GM18498 (cell line): ENCODE results near the gene MMS22L.

Experiments used
- ATAC-seq: cut with Tn5 transposase; IDR thresholded peaks from one replicate; pipeline ENCODE4 v1.9.1; 2021; ENCODE audit warnings: mild to moderate bottlenecking, moderate library complexity; ENCODE audit not compliant: unreplicated experiment

Gene MMS22L

GRCh38 chr6:97150932-97151331 is 132.1 kb downstream of the MMS22L start:
- ATAC-seq: no peak

DNA sequence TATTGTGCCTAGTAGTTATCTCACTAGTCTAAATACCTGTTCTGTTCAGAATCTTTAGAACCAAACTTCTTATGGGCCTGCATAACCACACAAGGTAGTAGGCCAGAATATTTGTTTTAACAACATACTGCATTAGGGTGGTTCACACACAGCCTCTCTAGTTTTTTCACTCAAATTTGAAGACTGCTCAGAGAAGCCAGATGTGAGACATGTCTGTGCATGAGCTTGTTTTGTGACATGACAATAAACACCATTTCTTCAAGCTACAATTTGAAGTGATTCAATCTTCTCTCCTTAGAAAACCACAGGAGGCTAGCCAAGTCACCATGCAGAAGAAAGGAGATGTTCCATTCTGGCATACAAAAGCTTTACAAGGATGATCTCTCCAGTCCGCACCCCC is 135.6 kb downstream of the MMS22L start:
- ATAC-seq: no peak

DNA sequence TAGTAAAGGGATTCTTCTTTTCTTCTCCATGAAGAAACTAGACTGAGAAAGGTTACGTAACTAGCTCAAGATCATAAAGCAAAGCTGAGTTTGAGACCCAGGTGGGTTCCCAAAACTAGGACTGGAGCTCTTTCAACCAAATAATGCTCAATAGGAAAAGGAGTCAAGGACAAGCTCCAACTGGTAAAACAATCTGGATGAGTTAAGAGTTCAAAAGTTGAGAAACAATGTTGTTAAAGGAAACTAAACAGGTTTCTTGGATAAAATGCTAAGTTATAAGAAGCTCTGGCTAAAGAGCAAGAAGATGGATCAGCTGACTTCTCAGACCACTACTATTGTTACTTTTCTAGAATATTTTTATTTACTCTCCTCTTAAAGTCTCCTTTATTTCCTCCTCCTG is 137.3 kb downstream of the MMS22L start:
- ATAC-seq: no peak

DNA sequence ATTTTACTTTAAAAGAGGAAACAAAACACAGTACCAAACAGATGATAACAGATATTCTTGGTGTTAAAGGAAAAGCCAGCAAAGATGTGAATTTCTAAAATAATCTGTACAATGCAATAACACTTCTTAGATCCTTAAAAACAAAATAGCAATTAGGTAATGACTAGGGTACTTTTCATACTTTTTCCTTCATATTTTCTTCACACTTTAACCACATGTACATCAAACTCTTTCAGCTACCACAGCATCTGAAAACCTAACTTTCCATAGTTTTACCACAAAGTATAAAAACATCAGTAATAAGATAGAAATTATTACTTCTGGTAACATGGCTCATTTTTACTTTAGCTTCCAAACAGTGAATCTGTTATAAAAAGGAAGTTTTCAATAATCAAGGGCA is 141.3 kb downstream of the MMS22L start:
- no peak for ATAC-seq

GRCh38 chr6:97138581-97138980 is 144.4 kb downstream of the MMS22L start:
- ATAC-seq: no peak

DNA sequence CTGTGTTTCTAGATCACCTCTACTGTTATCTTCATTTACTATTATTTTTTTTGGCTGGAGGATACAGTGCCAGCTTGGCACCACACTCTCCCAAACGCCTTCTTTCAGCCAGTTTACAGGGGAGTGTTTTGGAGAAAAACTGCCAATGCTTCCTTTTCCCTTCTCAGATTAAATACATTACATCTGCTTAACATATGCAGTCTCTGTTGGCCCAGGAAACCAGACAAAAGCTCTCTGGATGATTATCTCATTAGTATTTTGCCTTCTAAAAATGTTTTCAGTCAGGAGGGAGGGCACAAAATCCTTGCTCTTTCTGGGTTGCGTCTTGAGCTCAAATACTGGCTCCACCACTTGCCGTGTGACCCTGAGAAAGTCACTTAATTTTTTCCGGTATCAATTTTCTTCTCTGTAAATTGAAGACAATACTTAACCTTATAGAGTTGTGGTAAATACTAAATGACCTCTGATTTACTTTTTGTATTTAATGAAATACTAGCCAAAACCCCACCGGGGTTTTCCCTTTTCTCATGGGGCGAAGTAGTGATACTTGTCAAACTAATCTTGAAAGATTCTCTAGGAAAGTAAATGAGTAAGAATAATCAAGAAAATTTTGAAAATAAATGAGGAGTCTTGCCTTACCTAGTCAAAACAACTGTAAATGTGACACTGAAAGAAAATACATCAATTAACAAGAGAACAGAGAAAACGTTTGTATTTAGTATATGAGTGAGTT is 146.2 kb downstream of the MMS22L start:
- no peak for ATAC-seq

DNA sequence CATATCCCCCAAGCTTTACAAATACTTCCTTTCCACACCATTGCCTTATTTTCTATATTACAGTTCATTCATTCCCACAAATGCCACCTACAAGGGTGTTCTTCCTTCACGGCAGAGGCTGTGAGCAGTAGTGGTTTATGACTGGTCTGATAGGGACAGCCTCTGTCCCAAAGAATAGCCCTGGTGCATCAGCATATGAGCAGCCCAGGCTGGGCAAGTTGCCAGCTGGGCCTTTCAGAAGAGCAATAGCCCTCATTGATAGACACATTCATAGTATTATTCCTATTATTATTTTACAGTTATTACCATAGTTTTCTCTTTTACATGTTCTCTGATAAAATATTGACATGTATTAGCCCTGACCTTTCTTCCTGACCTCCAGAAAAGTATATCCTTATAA is 149.9 kb downstream of the MMS22L start:
- ATAC-seq: no peak

GRCh38 chr6:97129106-97129505 is 153.9 kb downstream of the MMS22L start:
- no peak for ATAC-seq

- ATAC-seq: no peak
Measured at GRCh38 chr6:97128507-97128906, 154.5 kb downstream of the MMS22L start.

GRCh38 chr6:97123652-97124051 is 159.4 kb downstream of the MMS22L start:
- ATAC-seq: no peak

- no peak for ATAC-seq
Measured at GRCh38 chr6:97123112-97123511, 159.9 kb downstream of the MMS22L start.

- ATAC-seq: no peak
Measured at GRCh38 chr6:97120511-97120910, 162.5 kb downstream of the MMS22L start.

- ATAC-seq: no peak
Measured at GRCh38 chr6:97114645-97115044, 168.4 kb downstream of the MMS22L start.

DNA sequence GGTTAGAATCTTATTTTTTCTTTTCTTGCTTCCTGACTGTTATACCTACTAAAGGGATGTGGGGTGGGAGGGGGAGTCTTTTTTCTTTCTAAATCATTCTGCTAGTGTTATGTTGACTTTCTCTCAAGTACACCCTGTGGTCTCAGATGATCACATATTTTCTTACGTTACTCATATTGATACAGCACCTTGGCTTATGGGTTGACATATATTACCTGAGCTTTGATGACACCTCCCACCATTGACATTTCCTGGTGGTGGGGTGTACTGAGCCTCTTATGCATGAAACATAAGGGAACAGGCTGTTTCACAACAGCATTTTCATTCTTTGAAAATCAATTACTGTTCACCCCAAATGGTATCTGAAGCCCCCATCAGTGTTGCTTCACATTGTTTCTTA is 169.8 kb downstream of the MMS22L start:
- no peak for ATAC-seq

DNA sequence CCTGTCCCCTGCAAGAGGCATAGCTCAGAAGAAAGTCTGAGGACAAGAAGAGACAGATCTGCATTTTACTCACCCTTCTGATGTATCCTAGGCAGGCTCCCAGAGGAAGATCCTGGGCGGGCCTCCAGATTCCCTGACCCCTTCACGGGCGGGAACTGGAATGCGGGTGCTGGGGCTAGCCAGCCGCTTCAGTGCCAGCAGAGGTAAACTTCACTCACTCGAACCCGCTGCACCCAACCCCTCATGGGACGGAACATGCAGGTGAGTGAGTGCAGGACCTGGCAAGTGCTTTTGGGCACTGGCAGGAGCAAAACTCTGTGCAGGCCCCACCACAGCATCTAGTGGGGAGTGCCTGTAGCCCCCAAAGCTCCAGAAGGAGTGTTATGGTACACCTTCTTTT is 171.8 kb downstream of the MMS22L start:
- ATAC-seq: no peak

DNA sequence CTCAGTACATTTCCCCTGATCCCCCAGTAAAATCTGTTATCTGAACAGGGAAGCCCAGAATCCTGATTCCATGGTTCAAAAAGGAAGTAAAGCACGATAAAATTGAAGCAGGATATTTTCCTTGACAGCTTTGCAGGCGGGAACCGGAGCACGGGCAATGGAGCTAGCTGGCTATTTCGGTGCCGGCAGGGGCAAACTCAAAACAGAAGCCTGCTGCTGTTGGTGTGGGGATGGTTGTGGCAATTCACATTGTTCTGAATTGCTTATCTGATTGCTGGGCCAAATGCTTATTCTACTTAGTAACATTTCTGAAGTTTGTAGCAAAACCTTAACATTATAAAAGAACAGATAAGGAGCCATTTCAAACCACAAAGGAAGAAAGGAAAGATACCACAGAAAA is 172.4 kb downstream of the MMS22L start:
- no peak for ATAC-seq

GRCh38 chr6:97110149-97110548 is 172.9 kb downstream of the MMS22L start:
- ATAC-seq: peak; percentile 55

GRCh38 chr6:97109444-97109843 is 173.6 kb downstream of the MMS22L start:
- no peak for ATAC-seq

DNA sequence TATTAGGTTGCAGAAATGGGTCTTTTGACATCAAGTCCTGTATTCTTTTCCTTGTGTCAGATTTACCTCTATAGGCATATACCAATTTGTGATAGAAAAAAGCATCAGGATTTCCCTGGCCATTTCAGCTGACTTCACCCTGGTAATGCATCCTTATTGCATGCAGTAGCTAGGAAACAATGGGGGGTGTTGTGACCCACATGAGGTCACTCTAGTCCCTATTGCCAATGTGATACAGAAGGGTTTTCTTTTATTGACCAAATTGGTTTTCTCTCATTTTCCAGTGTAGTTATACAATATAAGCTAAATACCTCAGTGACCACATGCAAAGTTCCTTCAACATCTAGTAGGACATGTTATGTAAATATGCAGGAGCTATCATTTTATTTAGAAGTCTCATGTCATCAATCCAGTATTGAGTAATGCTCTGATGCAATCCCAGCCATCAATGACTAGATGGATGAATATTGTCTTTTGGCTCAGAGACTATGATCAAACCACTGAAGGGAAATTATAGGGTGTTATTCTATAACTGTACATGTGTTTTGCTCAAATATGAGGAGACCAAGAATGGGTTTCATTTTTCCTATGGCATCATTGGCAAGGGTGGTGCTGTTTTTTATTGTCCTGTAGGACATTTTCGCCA is 180.7 kb downstream of the MMS22L start:
- ATAC-seq: no peak

DNA sequence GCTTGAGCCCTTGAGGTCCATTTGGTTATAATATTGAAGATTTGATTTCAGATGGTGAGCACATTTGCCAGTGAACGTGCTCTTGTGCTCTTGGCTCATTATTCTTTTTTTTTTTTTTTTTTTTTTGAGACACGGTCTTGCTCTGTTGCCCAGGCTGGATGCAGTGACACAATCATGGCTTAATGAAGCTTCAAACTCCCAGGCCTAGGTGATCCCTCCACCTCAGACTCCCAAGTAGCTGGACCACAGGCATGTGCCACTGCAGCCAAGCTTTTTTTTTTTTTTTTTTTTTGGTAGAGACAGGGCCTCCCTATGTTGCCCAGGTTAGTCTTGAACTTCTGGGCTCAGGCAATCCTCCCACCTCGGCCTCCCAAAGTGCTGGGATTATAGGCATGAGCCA is 182.3 kb downstream of the MMS22L start:
- no peak for ATAC-seq

DNA sequence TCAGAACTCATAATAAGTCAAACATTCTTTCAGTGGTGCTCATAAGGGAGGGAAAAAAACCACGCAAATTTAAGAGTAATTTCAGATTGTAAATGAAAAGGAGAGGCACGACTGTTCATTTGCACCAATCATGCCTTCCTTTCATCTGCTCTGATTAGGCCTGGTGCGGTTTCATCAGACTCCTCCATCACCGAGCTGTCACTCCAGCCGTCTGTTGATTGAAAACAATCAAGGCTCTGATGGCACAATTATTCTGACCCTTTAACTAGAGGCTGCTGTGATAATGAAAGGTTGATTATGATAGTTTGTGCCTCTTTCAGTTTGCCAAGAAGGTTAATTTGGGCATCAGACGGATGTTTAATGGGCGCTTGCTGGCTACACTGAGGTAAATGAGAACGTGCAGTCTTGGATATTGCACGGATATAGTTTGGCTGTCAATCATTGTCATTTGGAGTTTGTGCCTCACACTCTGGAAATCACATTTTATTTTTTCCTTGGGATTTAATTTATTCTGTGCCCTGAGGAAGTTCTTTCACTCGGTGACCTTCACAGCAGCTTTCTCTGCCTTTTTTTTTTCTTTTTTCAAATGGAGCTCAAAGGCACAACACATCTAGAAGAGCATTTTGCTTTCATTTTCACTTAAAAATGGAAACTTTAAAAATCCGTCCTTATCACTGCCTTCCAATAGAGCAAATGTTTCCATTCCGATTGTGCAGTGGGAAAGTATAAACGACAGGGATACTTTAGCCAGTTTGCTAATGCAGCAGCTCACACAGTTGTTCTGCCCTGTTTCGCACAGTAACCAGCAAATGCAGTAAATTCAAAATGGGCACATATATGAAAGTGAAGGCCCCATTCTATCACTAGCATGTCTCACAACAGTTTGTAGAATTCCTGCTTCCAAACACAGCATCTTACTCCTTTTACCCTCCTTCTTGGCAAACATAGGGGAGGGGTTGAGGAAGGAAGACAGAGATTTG is 185.7 kb downstream of the MMS22L start:
- ATAC-seq: peak; percentile 57
